ENCODE results near the gene ITGA11.

The ITGA11 gene

DNA sequence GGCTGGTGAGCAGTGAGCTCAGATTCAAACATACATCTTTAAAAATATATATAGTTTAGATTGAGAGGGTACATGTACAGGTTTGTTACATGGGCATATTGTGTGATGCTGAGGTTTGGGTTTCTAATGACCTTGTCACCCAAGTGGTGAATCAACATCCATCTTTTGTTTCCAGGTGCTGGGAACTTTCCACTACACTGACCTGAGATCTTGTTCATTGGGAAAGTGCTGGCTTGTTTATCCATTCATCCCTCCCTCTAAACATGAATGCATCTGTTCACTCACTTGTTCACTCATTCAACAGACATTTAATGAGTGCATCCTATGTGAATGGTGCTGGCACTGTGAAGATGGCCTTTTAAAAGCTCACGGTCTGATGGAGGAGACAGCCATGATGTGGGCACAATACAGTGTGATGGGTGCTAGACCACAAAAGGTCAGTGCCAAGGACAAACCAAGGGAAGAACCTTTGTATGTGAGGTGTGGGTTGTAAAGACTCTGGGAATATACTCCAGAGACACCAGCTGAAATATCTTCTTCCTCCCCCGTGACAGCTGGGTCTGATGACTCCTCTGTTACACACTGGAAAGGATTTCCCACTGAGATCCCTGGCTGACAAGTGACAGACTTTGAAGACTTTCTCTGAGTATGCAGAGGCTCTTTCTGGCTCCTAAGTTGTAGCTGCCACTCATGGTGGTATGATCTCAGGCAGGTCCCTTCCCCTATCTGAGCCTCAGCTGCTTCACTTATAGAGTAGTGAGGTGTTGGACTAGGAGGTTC is 16.2 kb upstream of the ITGA11 start:
- DNase-seq (ENCODE audit: low spot score), result no peak

DNA sequence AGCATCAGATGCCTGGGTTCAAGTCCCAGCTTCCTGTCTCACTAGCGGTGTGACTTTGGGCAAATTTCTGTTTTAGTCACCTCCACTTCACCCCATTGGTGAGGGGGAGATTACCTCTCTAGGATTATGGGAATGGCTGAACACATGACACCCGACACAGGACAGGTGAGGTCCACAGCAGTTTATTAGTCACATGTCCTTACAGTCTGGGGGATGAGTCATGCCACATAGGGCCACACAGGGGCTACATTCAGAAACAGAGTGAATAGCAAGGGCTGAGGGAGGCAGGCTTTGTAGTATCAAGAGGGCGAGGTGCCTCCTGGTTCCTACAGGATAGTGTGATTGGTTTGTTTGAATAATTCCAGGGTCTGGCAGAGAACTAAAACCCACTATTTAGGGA is 15.2 kb upstream of the ITGA11 start:
- no peak for DNase-seq (ENCODE audit: low spot score)

DNA sequence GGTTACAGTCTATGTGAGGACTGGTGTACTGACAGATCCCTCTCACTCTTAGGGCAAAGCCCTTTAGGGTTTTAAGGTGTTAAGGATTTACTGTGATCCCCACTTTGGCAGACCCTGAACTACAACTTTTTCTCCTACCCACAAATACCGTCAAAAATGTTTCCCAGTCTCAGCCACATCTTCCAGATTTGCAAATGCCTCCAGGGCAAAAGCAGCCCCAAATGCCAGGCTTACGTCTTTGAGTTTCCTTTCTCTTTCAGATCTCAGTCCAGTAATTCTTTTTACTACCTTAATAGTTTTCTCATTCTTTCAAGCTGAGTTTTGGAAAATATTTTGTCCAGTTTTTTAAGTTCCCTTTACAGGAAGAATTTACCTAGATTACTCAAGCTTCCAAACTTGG is 13.4 kb upstream of the ITGA11 start:
- no peak for DNase-seq (ENCODE audit: low spot score)

DNA sequence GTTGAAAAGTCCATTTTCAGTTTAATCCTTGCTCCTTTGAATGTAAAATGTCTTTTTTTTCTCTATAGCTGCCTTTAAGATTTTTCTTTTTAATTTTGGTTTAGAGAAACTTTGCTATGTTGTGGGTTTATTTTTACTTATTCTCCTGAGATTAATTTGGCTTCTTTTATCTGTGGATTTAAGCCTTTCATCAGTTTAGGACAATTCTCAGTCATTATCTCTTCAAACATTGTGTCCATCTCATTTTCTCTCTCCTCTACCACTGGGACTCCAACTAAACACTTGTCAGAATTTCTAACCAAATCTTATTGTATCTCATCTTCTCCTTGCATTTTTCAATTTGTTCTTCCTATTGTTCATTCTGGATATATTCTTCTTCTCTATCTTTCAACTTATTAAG is 12.4 kb upstream of the ITGA11 start:
- DNase-seq (ENCODE audit: low spot score), result no peak

DNA sequence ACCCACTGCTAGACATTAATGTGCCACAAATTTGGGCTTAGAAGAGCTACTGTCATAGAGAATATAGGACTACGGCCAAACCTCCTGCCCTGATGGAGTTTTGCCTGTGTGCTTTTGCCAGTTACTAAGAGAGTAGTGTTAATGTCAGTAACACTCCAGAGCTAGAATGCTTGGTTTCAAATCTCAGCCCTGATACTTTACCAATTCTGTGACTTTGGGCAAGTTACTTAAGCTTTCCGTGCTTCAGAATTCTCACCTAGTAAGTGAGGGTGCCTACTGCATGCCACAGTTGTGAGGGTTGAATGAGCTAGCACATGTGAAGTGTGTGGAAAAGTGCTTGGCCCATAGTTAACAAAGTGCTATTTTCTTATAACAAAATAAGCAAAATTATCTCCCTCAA is 10.9 kb upstream of the ITGA11 start:
- no peak for DNase-seq (ENCODE audit: low spot score)

DNA sequence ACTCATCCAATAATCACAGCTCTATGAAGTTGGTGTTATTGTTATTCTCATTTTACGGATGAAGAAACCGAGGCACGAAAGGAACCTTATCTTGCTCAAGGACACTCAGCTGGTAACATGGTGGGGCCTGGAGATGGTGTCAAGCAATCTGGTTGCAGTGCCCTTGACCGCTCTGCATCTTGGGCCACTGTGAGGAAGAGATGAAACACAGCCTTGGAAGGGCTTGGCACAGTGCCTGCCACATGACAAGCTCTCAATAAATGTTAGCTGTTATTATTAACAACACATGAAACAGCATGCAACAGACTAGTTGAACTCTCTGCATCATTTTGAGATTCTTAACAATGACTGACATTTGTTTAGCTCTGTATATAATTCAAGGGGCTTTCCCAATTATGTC is 10.1 kb upstream of the ITGA11 start:
- no peak for DNase-seq (ENCODE audit: low spot score)

DNA sequence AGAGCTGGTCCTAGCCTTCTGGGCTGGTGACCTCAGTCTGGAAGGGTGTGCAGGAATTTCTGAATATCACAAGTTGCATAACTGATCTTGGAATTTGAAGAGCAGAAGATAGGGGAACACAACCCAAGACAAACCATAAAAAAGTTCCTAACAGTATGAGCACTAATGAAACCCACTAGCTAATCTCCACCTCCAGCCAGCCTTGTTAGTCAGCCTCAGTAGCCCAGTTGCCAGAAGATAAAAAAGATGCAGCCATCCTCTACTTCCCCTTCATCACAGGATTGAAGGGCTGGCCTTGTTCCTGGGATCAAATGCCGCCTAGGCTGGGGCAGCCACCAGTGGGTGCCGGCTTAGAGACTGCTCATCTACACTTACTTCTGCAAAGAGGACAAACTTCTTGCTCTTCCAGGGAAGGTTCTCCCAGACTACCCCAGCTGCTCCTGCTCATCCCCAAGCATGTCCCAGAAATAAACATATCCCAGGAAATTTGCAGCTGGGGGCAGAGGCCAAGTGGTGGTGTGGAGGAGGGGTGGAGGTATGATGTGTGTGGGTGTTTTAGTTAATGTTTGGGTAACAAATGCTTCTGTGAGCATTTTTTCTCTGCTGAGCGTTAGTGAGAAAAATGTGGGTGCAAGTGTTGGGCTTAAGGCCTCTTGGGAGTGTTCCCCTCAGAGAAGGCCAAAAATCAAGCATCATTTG is 9.2 kb upstream of the ITGA11 start:
- no peak for DNase-seq (ENCODE audit: low spot score)

DNA sequence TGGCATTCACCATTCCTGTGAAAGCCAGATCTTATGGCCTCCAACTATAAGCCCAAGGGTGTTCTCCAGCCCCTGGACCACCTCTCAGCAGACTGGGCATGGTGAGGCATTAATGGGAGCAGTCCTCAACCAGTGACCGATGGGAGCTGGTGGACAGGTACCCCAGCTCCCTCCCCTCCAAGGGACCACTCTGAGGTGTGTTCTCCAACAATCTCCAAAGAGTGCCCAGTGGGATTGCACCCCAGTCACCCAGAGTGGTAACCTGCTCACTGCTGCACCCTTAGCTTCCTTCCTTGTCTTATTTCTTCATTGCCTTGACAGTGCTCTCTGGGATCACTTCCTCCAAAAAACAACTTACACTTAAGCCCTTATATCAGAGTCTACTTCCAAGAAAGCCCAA is 8.2 kb upstream of the ITGA11 start:
- DNase-seq (ENCODE audit: low spot score), result no peak

DNA sequence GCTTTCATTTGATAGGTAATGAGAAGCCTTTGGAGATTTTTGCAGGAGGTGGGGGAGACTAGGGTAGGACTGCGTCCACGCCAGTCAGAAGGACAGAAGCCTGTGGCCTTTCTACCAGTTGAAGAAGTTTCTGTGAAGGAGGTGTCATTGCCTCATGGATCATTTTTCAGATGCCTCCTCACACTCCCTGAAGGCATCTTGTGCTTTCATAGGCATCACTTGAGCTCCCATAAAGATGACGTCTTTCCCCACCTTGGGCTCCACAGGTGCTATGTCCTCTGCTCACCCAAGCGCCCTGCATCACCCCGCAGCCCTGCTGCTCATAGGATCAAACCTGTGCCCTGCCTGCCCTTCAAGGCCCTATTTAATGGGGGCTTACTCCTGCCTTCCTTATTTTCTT is 7.5 kb upstream of the ITGA11 start:
- no peak for DNase-seq (ENCODE audit: low spot score)

DNA sequence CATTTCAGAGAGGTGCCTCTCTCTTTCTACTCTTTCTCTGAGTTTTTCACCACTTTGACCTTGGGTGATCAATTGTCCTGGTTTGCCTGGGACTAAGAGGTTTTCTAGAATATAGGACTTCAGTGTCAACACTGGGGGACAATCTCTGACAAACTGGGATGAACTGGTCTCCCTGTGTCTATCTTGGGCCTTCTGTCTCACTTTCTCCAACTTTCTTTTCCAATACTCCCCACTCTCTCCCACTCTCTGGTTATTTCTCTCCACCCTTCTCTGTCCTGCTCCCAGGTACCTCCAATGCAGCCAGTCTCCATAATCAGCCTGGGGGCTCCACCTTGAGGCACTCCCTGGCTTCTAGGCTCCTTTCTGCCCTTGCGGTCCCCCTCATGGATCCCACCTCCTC is 4.7 kb upstream of the ITGA11 start:
- no peak for DNase-seq (ENCODE audit: low spot score)

DNA sequence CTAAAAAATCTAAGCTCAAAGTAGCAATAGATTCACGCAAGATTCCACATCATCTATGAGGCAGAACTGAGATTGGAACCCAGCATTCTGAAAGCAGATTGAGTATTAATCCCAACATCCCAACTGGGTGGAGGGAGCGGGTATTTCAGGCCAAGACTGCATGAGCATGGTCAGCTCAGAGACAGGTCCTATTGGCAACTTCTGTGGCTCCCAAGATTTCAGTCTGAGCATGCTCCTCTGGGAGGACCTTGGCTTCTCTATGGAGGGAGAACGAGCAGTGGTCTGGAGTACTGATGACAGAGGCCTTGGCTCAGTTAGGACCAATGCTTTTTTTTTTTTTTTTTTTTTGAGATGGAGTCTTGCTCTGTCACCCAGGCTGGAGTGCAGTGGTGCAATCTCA is 4.0 kb upstream of the ITGA11 start:
- DNase-seq (ENCODE audit: low spot score), result no peak

DNA sequence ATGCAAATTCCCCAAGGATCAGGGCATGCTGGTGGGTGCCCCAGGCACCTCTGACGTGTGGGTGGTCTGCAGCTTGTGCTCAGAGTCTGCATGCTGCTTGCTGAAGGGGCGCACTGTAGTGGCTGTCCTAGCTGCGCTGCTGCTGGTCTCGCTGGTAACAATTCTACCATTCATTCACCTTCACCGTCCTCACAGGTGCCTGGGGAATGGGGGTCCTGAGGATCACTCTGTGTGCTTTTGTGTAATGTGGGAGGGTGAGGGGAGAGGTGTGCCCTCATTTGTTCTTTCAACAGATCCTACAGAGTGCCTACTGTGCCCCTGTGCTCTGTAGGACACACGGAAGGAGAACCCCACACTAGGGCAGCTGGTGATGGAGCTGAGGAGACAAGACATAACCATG is 2.1 kb upstream of the ITGA11 start:
- no peak for DNase-seq (ENCODE audit: low spot score)

DNA sequence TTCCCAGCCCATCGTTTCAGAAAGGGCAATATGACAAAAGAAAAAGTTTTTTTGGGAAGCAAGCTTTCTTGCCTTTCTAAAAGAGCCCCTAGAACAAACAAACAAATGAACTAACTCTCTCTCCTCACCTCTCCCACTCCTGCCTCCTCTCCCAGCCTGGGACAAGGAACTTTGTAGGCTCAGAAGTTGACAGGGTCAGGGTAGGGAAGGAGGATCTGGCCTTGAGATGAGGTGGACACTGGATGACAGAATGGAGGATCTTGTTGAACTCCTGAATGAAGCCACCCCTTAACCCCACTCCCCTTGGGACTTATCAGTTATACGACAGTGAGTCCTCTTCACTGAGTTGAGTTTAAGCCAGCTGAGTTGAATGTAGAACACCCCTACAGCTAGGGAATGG is 1.6 kb upstream of the ITGA11 start:
- DNase-seq (ENCODE audit: low spot score), result no peak

DNA sequence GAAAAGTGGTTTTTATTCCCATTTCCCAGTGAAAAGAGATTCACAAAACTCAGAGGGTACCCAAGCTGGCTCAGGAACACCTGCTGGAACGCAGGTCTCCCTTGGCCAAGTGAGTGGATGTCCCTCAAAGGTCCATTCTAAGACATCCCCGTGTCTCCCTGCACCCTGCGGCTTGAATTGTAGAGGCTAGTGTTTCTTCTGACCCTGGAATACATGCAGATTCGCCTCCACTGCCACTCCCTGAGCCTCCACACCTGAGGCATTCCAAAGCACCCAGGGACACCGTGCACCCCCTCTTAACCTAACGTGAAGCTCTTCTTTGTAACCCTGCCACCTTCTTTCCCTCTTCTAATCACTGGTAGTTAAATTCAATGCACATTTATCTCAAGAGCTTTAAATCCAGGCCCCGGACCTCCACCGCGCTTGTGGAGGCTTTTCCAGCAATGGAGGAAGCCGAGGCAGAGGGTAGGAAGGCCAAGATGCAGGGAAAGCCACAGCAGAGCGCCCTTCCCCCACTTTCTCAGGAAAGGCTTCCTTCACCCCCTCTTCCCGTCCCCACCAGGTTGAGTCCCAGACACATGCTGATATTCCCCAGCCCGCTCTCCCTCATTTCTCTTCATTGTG is 590 bp upstream of the ITGA11 start:
- DNase-seq (ENCODE audit: low spot score), result no peak

DNA sequence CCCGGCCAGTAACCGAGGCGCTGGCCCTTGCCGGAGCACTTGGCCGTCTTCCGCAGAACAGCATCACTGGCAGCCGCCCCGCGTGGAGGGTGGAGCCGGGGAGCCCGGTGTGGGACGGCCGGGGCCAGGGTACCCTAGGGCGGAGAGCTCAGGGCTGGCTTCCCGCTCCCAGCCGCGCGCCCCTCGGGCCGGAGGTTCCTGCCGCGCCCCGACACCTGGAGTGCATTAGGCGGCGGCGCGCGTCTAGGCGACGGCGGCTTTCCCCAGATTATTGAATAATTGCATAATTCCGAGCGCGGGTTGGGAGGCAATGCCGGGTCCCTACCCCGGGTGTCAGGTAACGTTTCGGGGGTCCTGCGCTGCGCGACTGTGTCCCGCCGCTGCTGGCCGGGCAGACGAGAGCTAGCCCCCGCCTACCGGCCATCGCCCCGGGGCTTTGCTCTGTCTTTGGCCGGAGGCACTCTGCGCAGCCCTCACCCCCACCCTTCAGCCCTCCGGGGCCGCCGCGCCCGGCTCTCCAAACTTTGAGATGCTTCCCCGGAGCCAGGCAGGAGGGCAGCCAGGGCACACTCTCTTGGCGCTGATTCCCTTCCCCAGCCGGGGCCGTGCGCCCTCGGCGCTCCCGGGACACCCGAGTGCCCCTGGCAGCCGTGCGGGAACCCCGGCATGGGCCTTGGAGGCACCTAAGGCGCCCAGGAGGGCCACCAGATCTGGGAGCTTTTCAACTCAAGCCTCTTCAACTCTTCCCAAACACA is 749 bp downstream of the ITGA11 start:
- DNase-seq (ENCODE audit: low spot score), result no peak

DNA sequence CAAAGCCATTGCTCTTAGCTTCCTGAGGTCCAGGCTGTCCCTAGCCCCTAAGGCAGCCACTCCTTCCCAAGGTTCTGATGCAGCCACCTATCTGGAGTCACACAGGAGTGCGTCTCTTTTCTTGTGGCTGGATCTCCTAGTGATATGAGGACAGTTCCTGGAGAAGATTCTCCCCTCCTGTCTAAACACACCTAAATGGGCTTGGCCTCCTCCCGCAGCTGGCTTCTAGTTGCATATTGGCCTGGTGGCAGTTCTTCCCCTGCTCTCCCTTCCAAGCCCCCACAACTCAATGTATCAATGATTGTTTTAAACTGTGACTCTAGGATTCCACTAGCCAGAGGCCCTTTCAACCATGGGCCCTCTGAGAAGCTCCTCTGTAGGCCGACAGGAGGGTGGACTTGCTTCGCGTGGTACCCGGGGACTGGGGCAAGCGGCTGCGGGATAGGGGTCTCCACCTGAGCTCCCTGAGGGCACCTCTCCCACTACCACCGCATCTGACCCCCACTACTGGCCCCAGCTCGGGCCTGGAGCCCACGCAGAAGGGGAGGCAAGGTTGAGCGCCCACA is 1.4 kb downstream of the ITGA11 start:
- no peak for DNase-seq (ENCODE audit: low spot score)

DNA sequence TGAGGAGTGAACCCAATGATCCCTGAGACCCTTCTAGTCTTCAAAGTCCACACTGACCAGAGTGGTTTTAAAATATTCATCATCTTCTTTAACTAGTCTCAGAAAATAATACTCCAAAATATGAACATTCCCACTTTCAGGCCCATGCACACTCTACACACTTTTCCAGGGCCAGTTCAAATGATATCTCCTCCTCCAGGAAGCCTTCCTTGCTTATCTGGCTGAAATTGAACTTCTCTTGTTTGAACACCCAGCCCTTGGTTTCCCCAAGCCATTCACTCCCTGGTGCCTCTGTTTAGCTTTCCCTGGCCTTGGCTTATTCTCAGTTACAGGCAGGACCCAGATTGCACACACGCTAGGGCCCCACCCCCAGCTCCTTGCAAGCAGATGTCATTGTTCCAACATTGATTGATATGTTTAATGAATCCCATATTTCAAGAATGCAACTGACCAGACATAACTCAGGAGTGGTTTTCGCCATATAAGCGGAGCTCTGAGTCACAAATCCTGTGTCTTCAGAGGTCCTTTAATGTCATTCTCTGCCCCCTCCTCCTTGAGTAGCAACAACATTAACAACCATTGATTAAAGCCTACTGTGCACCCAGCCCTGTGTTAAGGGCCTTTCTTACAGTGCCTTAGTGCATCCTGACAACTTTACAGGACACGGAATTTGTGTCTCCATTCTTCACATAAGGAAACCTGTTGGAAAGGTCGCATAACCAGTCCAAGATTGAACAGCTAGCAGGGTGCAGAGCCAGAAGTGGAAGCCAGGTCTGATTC is 2.1 kb downstream of the ITGA11 start:
- DNase-seq (ENCODE audit: low spot score), result no peak

DNA sequence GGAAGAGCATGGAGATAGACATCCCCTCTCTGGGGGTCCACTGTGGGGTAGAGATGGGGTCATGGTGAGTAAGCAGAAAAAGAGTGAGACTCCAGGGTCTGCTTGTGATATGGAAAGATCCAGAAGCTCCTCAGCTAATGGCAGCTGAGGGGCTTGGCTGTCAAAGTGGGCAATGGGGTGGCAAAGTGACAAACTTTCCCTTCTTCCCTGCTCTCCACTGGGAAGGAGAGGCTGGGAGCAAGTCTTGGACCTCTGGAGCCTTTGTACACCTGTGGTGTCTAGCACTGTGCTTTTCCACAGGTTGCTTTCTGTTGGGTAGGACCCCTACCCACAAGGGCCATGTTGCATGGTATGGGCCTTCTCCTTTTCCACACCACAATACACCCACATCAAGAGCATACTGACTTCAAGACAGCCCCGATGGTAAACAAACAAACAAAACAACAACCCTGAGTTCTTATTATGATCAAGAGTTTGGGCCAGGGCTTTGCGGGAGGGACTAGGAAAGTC is 3.5 kb downstream of the ITGA11 start:
- DNase-seq (ENCODE audit: low spot score), result no peak

DNA sequence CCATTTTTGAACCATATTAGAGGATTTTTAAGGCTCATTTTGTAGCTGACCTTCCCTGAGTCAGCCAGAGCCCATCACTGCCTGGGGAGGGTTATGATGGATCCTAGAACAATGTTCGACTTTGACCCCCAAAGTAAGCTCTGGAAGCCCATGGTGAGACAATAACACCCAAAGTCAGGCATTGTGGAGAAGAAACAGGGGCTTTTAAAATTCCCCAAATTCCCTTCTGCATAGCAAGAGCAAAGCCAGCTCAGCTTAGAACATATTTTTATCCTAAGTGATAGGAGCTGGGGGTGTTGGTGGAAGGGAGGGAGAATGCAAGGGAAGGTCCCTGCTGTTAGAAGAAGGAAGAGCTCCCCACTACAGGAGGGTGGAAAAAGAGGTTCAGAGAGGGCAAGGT is 4.0 kb downstream of the ITGA11 start:
- no peak for DNase-seq (ENCODE audit: low spot score)

DNA sequence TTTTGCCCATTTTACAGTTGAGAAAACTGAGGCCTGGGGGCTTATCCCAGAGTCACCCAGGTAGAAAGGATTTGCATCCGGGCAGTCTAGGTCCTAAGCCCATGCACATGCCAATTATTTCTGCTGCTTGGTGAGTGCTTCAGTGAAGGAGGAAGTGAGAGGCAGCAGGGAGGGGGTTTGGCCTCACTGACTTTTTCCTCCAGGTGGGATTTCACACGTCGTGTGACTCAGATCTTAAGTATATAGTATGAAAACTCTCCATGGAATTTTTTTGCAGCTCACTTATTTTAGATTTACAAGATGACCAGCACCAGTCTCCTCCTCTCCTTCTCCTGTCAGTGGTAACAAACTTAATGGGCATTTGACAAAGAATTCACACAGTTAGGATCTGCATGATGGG is 4.6 kb downstream of the ITGA11 start:
- no peak for DNase-seq (ENCODE audit: low spot score)

DNA sequence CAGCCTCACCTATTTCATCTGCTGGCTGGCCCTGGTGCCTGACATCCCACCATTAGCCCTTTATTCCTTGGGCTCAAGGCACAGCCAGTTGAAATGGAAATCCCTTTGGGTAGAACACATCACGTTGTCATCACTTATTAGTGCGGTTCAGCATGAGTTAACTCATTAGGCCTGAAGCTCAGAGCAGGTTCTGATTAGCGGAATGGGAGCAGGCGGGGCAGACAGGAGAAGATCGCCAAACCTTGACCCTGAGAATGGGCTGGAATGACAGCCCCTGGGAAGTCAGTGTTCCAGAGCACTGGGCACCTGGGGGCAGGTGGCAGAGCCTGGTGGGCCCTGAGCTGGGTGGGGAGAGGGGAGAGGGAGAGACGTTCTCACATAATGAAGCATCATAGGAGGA is 5.8 kb downstream of the ITGA11 start:
- DNase-seq (ENCODE audit: low spot score), result no peak
